Stimulated activated CD4-positive, alpha-beta T cell treated with anti-CD3 and anti-CD28 coated beads, Interleukin-2, amount 100 ng/mL, for 4 hours (primary cell): ENCODE data around the gene RHBDD3.

Source experiments
- DNase-seq: peaks from one replicate; pipeline ENCODE4 v3.0.0-alpha.2; 2020; ENCODE audit warnings: low read depth

The RHBDD3 gene

DNA sequence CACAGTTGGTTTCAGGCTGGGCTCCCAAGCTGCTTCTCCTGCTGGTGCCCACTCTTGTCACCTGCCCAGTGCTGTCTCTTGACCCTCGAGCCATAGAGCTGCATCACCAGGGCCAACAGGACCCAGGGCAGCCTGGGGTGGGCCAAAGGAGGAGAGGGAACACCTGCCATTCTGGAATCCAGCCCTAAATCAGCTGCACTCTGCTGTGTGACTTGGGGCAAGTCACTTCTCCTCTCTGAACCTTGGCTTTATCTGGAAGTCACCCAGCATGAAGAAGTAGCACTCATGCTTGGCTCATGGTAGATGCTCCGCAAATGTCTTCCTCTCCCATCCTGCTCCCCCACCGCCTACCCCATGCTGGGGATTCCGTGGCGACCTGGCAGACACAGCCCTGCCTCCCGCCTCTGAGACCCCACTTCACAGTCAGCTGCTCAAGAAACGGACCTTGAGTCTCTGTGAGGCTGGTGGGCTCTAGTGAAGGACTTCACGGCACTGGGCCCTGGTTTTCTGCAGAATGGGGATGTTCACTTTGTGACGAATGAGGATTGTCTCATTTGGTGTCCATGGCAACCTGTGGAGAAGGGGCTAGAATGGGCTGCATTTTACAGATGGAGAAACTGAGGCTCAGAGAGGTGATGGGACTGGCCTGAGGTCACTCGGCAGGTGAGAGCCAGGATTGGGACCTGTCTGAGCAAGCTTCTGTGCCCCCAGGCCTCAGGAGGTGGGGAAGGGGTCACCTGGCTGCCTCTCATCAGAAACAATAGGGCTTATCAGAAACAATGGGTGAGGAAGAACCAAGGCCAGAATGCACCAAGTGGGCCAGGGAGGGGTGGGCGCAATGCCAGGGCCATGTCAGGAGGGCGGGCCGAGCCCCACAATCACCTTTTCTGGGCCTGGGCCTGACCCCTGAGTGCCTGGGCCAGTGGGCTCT is 49.7 kb downstream of the RHBDD3 start:
- no peak for DNase-seq

DNA sequence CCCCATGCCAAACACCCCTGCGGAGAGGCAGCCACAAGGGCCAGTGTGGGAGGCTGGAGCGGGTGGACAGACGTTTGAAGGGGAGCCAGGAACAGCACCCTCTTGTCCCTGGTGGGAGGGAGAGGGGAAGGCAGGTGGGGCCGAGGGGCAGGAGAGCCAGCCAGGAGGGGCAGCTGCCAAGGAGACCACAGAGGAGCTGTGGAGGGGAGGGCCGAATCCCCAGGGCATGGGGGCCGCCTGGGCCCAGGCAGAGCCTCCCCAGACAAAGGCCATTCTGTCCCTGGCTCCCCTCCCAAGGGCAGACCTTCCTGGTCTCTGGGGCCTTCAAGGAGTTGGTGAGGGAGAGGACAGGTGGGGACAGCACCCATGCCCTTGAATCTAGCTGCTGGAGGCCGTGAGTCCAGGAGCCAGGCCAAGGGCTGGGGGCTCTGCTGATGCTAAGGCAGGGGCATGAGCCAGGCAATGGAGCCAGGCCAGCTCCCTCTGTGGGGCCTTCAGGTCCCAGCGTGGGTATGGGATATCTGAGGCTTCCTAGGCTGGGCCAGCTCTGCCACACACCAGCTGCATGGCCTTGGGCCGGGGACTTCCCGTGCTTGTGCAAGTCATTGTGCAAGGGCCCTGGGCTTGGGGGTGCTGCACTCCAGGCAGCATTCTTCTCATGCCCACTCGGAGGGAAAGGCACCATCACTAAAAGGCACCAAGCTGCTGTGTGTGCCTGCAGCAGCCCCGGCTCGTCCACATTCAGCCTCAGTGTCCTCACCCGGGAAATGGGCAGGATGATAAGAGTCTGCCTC is 50.7 kb downstream of the RHBDD3 start:
- no peak for DNase-seq

DNA sequence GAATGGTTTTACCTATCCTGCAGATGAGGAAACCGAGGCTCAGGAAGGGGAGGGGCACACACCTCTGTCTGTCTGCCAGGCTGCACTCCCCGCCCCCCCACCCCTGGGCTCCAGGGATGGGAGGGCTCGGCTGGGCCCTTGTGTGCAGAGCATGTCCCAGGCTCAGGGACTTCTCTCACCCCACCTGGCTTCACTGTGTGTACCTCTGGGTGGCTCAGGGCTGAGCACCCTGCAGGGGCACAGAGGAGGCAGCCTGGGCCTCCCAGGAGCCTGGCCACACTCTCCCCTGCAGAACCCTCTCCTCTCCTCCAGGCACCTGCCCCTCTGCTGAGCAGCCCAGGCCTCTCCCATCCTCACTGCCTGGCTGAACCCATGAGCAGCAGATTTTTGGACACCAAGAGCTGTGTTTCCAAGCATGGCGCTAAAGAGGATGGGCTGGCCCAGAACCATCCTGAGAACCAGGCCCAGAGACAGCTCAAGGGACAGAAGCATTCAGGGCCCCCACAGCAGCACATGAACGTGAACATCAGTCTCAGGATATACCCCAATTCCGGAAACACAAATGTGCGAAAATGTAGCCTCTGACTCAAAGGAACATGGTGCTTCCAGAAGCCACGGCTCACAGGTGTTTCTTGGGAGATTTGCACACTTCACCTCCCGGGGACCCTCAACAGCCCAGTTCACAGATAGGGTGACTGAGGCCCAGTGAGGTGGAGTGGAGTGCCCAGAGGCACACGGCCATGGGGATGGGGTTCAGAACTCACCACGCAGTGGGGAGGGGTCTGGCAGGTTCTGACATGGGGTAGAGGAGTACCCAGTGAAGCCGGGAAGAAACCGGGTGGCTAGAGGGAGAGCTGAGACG is 51.5 kb downstream of the RHBDD3 start:
- DNase-seq, result no peak

DNA sequence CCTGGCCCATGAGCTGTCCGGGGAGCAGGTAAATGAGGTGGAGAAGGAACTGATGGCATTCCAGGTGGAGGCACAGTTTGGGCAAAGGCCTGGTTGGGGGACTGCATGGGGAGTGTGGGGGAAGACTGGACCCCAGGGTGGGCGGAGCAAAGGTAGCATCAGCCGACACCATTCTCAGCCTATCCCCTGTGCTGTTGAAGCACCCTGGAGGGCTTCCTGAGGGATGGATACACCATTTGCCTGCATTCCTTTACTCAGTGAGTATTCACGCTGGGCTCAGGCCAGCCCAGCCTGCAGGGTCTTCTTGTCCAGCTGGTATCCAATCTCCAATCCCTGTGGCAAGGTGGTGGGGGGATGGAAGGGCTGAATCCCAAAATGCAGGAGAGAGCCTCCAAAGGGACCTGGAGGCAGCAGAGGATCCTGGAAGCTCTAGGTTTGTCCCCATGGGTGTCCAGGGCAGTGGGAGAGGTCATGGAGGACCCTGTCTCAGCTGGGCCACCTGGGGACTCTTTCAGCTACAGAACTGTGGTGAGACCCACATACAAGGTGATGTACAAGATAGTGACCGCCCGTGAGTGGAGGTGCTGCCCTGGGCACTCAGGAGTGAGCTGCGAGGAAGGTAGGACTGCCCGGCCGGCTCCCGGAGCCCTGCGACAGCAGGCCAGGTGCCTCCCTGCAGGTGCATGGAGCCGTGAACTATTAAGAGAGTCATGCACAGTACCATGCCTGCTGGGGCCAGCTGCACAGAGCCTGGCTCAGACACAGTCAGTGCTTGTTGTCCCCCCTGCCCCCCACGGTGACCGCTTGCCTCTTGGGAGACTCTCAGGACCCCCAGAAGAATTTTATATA is 52.5 kb downstream of the RHBDD3 start:
- no peak for DNase-seq

DNA sequence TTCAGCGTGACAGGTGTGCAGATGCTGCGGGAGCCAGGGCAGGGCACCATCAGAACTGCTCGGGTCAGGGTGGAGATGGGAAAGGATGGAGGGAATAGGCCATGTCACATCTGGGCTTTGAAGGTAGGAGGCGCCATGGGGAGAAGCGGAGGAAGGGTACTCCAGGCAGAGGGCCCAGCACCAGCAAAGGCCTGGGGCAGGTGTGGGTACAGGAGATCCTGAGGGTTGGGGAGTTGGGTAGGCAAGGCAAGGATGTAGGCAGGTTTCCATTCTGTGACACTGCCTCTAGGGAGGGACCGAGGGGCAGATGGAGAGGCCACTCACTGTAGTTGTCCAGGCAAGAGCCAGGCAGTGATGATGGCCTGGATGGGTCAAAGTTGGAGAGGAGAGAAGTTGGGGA is 53.5 kb downstream of the RHBDD3 start:
- DNase-seq, result no peak

DNA sequence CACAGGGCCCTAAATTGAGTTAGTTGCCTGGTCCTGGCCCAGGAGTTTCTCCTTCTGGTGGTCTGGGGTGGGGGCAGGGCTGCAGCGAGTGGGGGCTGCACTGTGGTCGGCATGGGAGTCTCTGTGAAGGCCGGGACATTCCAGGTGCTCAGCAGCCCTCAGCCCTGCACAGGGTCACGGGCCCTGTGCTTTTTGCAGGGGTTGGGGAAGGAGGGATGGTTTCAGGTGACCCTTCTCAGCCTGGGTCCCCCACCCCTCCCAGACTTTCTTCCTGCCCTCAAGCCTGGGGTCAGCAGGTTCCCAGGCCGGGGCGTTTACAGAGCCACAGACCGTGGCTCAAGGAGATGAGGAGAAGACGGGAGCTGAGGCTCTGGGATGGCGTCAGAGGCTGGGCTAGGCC is 54.3 kb downstream of the RHBDD3 start:
- DNase-seq, result no peak

DNA sequence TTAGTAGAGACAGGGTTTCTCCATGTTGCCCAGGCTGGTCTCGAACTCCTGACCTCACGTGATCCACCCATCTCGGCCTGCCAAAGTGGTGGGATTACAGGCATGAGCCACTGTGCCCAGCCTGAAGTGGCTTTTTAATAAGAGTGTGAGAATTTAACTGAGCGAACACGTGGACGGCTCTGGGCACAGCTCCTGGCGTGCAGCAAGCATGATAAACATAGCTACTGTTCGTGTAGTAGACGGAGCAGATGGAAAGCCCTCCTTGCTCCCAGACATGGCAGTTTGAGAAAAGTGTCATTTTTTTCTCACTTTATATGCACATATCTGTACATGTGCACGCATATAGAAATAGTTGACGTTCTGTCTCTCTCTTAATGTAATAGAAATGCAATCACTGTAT is 55.0 kb downstream of the RHBDD3 start:
- no peak for DNase-seq

DNA sequence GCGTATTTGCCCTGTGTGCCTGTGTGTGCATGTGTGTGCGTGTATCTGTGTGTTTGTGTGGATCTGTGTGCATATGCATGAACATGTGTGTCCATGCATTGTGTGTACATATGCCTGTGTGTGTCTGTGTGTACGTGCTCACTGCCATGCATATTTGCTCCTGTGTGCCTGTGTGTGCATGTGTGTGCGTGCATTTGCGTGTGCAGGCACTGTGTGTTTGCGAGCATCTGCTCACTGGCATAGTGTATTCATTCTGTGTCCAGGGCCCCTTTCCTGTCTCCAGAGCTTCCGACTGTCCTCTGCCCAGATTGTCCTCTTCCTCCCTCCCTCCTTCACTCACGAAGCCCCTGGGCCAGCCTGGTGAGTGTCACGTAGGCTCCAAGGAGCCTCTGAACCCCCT is 56.3 kb downstream of the RHBDD3 start:
- DNase-seq, result no peak

DNA sequence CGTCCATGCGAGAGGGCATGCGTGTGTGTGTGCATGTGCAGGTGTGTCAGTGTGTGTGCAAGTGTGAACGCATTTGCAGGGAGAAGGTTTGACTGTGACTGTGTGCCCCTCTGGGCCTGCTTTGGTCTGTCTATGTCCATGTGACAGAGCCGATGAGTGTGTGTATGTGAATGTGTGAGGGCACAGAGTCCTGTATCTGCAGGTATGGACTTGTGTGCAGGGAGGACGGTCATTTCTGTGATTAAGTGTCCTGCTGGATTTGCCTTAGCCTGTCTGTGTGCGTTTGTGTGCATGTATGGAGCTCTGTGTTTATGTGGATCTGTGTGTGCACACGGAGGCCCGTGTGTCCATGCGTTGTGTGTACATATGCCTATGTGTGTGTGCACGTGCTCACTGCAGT is 56.7 kb downstream of the RHBDD3 start:
- no peak for DNase-seq
